Esophagus muscularis mucosa (tissue), 4 donors: ENCODE results near the gene WNK4. TPM values are rescaled to one million over a fixed set of nuclear protein-coding genes. Genes with fewer than 3 reads are reported as not detected.

Experiments
- DNase-seq: peaks from one replicate; pipeline ENCODE4 v3.0.0-alpha.2; 2017; ENCODE audit errors: extremely low spot score
- H3K27ac ChIP-seq, 4 donors: fragments of 200-600 bp; sonication (generic); replicated peaks in 1 of 4; 1 replicate in 3 of 4; 2 replicates in 1 of 4; pipeline ENCODE4 v1.5.1; 2016 to 2019; ENCODE audit warnings: mild to moderate bottlenecking in 1 of 4
- H3K27me3 ChIP-seq, 4 donors: fragments of 200-600 bp; sonication (generic); one replicate each; pipeline versions ENCODE4 v1.5.1 to v1.6.0; 2016 to 2019
- H3K36me3 ChIP-seq, 4 donors: fragments of 200-600 bp; sonication (generic); one replicate each; pipeline ENCODE4 v1.5.1; 2016 to 2019
- H3K4me1 ChIP-seq, 4 donors: fragments of 200-600 bp; sonication (generic); one replicate each; pipeline ENCODE4 v1.5.1; 2016 to 2019
- H3K4me3 ChIP-seq, 4 donors: fragments of 200-600 bp; sonication (generic); 1 replicate in 2 of 4; 2 replicates in 2 of 4; pipeline ENCODE4 v1.5.1; 2016 to 2019; ENCODE audit warnings: mild to moderate bottlenecking in 4 of 4, moderate library complexity in 1 of 4
- H3K9me3 ChIP-seq, 4 donors: fragments of 200-600 bp; sonication (generic); 1 replicate in 3 of 4; 2 replicates in 1 of 4; pipeline ENCODE4 v1.5.1; 2016 to 2019
- CTCF ChIP-seq, 3 experiments: fragments of 200-600 bp in 2 of 3; fragments of 450-650 bp in 1 of 3; sonication (generic) in 2 of 3; IDR thresholded peaks; one replicate each; pipeline ENCODE4 v1.5.1; 2017 to 2019; ENCODE audit warnings: antibody characterized with exemption in 3 of 3, mild to moderate bottlenecking in 2 of 3, moderate library complexity in 1 of 3
- EP300 ChIP-seq: sonication (generic); formaldehyde crosslinking; IDR thresholded peaks from one replicate; pipeline ENCODE4 v1.6.1; 2017; ENCODE audit warnings: antibody characterized with exemption
- POLR2A ChIP-seq: fragments of 450-650 bp; IDR thresholded peaks from one replicate; pipeline ENCODE4 v1.6.1; 2017; ENCODE audit warnings: antibody characterized with exemption, moderate library complexity, mild to moderate bottlenecking, low read depth
- POLR2AphosphoS5 ChIP-seq, 2 donors: sonication (generic); formaldehyde crosslinking; IDR thresholded peaks; one replicate each; pipeline ENCODE4 v1.6.1; 2017; ENCODE audit warnings: antibody characterized with exemption in 2 of 2
- WGBS: methylation state at CpG from one replicate; pipeline ENCODE4 v1.1.5; 2018; 5-methylcytosine and 5-hydroxymethylcytosine counted together
- intact Hi-C: fragments of 100-400 bp; cut with DNase I; formaldehyde crosslinking; loops from one replicate; pipeline ENCODE4 v1.15.1; 2023
- total RNA-seq, 4 donors: library from RNA; depleted of rRNA; stranded (reverse); fragments of >200 nt; gene quantifications; one replicate each; pipeline versions ENCODE4 v1.1.0 to v1.2.1, GENCODE V29; 2016

The WNK4 gene
- total RNA-seq, 4 donors from 2014 or later: 0.50 to 2.9 (median 2.1) TPM

- Histone ChIP-seq H3K9me3 (no peaks in the 10 kb centered on the region), H3K4me1 (peaks cover 20 to 55% (median 51%) of the 10 kb centered on the region in 4 donors), H3K4me3 (no peak overlapping the region), H3K27ac (no peak overlapping the region), H3K27me3 (peaks cover 0 to 80% (median 16%) of the 10 kb centered on the region in 4 donors), H3K36me3 (peaks cover 12 to 16% (median 15%) of the 10 kb centered on the region in 4 donors)
- TF ChIP-seq CTCF (IDR thresholded peaks at IDR 0.05) (no peak), EP300 (no peak), POLR2AphosphoS5 (IDR thresholded peaks at IDR 0.05) (no peak), POLR2A (no peak)
- DNase-seq: no peak
- intact Hi-C loops: loop anchor here (5.0 kb wide), 1 partner anchor 39 kb away; the partner anchor contains the start of gene BECN1
- 40% methylated on average over 9 of the region's 9 CpGs for WGBS
These were observed 2.8 kb downstream of the WNK4 start for GRCh38 chr17:42783062-42783790.

GRCh38 chr17:42783791-42784138 is 3.4 kb downstream of the WNK4 start:
- TF ChIP-seq CTCF (IDR thresholded peaks at IDR 0.05): no peak
- no peak for TF ChIP-seq POLR2A
- TF ChIP-seq POLR2AphosphoS5 (IDR thresholded peaks at IDR 0.05): no peak
- no peak for TF ChIP-seq EP300
- Histone ChIP-seq H3K27me3 (peaks cover 0 to 80% (median 16%) of the 10 kb centered on the region in 4 donors), H3K4me3 (no peak overlapping the region), H3K4me1 (peaks cover 20 to 55% (median 51%) of the 10 kb centered on the region in 4 donors), H3K36me3 (peaks cover 8 to 11% (median 9%) of the 10 kb centered on the region in 4 donors), H3K9me3 (no peaks in the 10 kb centered on the region), H3K27ac (no peak overlapping the region)
- no peak for DNase-seq
- WGBS: 45% methylated on average over 15 of the region's 22 CpGs
- intact Hi-C loops: loop anchor here (5.0 kb wide), 1 partner anchor 39 kb away; the partner anchor contains the start of gene BECN1

- Histone ChIP-seq H3K4me3 (no peak overlapping the region), H3K27ac (no peak overlapping the region), H3K27me3 (peaks cover 0 to 80% (median 16%) of the 10 kb centered on the region in 4 donors), H3K4me1 (peaks cover 20 to 55% (median 51%) of the 10 kb centered on the region in 4 donors), H3K36me3 (peaks cover 1 to 4% (median 3%) of the 10 kb centered on the region in 4 donors), H3K9me3 (no peaks in the 10 kb centered on the region)
- TF ChIP-seq EP300: no peak
- intact Hi-C loops: loop anchor here (5.0 kb wide), 1 partner anchor 38 kb away; the partner anchor contains the start of gene BECN1
- 30% methylated on average over 12 of the region's 25 CpGs for WGBS
- DNase-seq: no peak
These were observed 4.0 kb downstream of the WNK4 start for GRCh38 chr17:42784409-42784808.

GRCh38 chr17:42784811-42785592 is 4.6 kb downstream of the WNK4 start:
- H3K27ac ChIP-seq: no peak overlapping the region
- WGBS: 59% methylated on average over 27 of the region's 52 CpGs
- TF ChIP-seq CTCF (IDR thresholded peaks at IDR 0.05) (no peak), POLR2AphosphoS5 (IDR thresholded peaks at IDR 0.05) (no peak), POLR2A (no peak), EP300 (no peak)
- intact Hi-C loops: loop anchor here (5.0 kb wide), 1 partner anchor 37 kb away; the partner anchor contains the start of gene BECN1
- no peaks in the 10 kb centered on the region for H3K9me3 ChIP-seq
- H3K4me1 ChIP-seq: peaks cover 20 to 52% (median 46%) of the 10 kb centered on the region in 4 donors
- H3K4me3 ChIP-seq: no peak overlapping the region
- peaks cover 0 to 77% (median 16%) of the 10 kb centered on the region in 4 donors for H3K27me3 ChIP-seq
- no peak for DNase-seq
- H3K36me3 ChIP-seq: no peaks in the 10 kb centered on the region

- H3K4me1 ChIP-seq: peaks cover 12 to 32% (median 25%) of the 10 kb centered on the region in 4 donors
- no peaks in the 10 kb centered on the region for H3K9me3 ChIP-seq
- DNase-seq: no peak
- H3K36me3 ChIP-seq: no peaks in the 10 kb centered on the region
- no peak overlapping the region for H3K4me3 ChIP-seq
- 94% methylated on average over 10 of the region's 11 CpGs for WGBS
- peaks cover 0 to 55% (median 8%) of the 10 kb centered on the region in 4 donors for H3K27me3 ChIP-seq
- TF ChIP-seq POLR2A (no peak), CTCF (IDR thresholded peaks at IDR 0.05) (no peak), EP300 (no peak), POLR2AphosphoS5 (IDR thresholded peaks at IDR 0.05) (no peak)
- no peak overlapping the region for H3K27ac ChIP-seq
- intact Hi-C loops: no loop called here
These were observed 6.9 kb downstream of the WNK4 start for GRCh38 chr17:42787266-42787665.
